Activated B cell treated with CpG ODN at 0.5 μM for 24 hours (primary cell): Measurements from ENCODE around the gene FAM168A. TPM values are rescaled to one million over a fixed set of nuclear protein-coding genes. Genes with fewer than 3 reads are reported as not detected.

Source experiments
- ATAC-seq: fragments of 200-7000 bp; cut with Tn5 transposase; one replicate; pipeline ENCODE4 v1.10.0; 2021; ENCODE audit warnings: low read depth, mild to moderate bottlenecking, moderate library complexity
- CTCF ChIA-PET: fragments of 350-600 bp; sonication (Branson Sonifier 250); formaldehyde crosslinking; loops from one replicate; lab custom pipeline; 2021; ENCODE audit warnings: antibody characterized with exemption; lab: Charles Lee
- POLR2A ChIA-PET: fragments of 350-600 bp; sonication (Branson Sonifier 250); formaldehyde crosslinking; loops from one replicate; lab custom pipeline; 2021; ENCODE audit warnings: antibody characterized with exemption; lab: Charles Lee
- DNase-seq: peaks from one replicate; pipeline ENCODE4 v3.0.0; 2022
- H3K27ac Mint-ChIP-seq: one replicate; pipeline ENCODE4 v1.8.0; 2020; ENCODE audit warnings: mixed read lengths
- H3K27me3 Mint-ChIP-seq: one replicate; pipeline ENCODE4 v1.8.0; 2021; ENCODE audit warnings: mixed read lengths
- H3K36me3 Mint-ChIP-seq: one replicate; pipeline ENCODE4 v1.8.0; 2021; ENCODE audit warnings: low read depth, mixed read lengths
- H3K4me1 Mint-ChIP-seq: one replicate; pipeline ENCODE4 v1.8.0; 2021; ENCODE audit warnings: mixed read lengths
- H3K4me3 Mint-ChIP-seq: one replicate; pipeline ENCODE4 v1.8.0; 2020; ENCODE audit warnings: mild to moderate bottlenecking, mixed read lengths
- H3K9me3 Mint-ChIP-seq: one replicate; pipeline ENCODE4 v1.8.0; 2020; ENCODE audit warnings: mixed read lengths
- intact Hi-C: fragments of 100-400 bp; cut with micrococcal nuclease; formaldehyde crosslinking; loops from one replicate; pipeline ENCODE4 v1.15.1; 2024
- total RNA-seq: library from RNA; stranded (reverse); gene quantifications from 2 replicates; pipeline ENCODE4 v1.2.3, GENCODE V29; 2022
- TF ChIP-seq, protein P1 (sequence below): fragments of 200-600 bp; IDR thresholded peaks from one replicate; pipeline ENCODE4 v1.8.0; 2022; ENCODE audit warnings: antibody characterized with exemption, mild to moderate bottlenecking

The FAM168A gene
- total RNA-seq, 1 donor from 2014 or later = 16.5 TPM

DNA sequence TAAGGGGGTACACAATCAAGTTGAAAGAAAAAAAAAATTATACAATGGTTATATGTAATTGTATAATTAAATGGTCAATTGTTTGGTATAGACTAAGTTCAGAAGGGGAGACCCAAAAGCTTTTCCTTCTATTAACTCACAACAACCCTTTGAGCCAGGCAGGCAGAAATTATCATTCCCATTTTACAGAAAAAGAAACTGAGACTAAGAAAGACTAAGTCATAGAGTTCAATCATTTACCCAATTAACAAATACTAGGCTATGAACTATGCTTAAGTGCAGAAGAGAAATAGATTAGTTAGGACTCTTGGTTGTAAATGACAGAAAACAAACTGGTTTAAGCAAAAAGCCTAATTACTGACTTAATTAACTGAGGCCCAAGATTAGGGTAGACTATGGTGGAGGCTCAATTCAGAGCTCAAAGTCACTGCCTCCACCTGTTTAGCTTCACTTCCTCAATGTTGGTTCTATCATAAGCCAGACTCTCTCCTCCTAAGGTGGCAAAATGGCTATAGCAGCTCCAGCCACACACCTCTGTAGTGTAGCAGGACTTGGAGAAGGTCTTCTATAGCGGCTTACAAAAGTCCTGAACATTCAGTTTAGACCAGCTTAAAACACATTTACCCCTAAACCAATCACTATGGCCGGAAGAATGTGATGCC lies 34.2 kb downstream of the FAM168A start:
- ChIA-PET POLR2A (no interaction called here), CTCF (no interaction called here)
- Mint-ChIP-seq H3K9me3 (no peaks in the 10 kb centered on the region), H3K27me3 (no peaks in the 10 kb centered on the region), H3K27ac (no peak overlapping the region), H3K4me3 (no peak overlapping the region), H3K36me3 (peaks cover 6% of the 10 kb centered on the region), H3K4me1 (no peaks in the 10 kb centered on the region)
- TF ChIP-seq, protein P1, sequence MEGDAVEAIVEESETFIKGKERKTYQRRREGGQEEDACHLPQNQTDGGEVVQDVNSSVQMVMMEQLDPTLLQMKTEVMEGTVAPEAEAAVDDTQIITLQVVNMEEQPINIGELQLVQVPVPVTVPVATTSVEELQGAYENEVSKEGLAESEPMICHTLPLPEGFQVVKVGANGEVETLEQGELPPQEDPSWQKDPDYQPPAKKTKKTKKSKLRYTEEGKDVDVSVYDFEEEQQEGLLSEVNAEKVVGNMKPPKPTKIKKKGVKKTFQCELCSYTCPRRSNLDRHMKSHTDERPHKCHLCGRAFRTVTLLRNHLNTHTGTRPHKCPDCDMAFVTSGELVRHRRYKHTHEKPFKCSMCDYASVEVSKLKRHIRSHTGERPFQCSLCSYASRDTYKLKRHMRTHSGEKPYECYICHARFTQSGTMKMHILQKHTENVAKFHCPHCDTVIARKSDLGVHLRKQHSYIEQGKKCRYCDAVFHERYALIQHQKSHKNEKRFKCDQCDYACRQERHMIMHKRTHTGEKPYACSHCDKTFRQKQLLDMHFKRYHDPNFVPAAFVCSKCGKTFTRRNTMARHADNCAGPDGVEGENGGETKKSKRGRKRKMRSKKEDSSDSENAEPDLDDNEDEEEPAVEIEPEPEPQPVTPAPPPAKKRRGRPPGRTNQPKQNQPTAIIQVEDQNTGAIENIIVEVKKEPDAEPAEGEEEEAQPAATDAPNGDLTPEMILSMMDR = no peak
- DNase-seq (no peak), ATAC-seq (no peak)
- intact Hi-C loops = no loop called here

DNA sequence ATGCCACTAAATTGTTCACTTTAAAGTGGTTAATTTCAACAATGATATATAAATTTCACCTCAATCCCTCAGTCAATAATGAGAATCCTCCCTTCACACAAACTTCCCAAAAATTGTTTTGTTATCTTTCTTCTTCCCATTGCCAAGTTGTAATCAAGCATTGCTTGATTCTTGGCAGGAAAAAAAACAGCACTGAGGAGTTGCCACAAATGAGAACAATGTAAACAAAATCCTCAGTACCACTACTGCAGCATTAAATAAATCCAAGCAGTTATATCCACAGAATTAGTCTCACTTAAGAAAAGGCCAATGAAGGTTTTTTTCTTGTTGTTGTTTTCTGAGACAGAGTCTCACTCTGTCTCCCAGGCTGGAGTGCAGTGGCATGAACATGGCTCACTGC lies 38.2 kb downstream of the FAM168A start:
- H3K9me3 Mint-ChIP-seq = no peaks in the 10 kb centered on the region

DNA sequence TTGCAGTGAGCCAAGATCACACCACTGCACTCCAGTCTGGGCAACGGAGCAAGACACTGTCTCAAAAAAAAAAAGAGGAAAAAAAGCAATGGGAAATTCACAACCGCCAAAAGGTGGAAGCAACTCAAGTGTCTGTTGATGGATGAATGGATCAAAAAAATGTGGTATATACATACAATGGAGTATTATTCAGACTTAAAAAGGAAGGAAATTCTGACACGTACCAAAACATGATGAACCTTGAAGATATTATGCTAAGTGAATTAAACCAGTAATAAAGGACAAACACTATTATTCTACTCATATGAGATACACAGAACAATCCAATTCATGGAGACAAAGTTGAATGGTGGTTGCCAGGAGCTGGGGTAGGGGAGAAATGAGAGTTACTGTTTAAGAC lies 40.9 kb downstream of the FAM168A start:
- ATAC-seq (no peak), DNase-seq (no peak)
- Mint-ChIP-seq H3K27me3 (no peaks in the 10 kb centered on the region), H3K4me1 (peaks cover 2% of the 10 kb centered on the region), H3K4me3 (no peak overlapping the region), H3K36me3 (no peaks in the 10 kb centered on the region), H3K27ac (no peak overlapping the region), H3K9me3 (no peaks in the 10 kb centered on the region)
- ChIA-PET CTCF (no interaction called here), POLR2A (no interaction called here)
- intact Hi-C loops = no loop called here
- TF ChIP-seq, protein P1 = no peak

More for the DNA sequence above, 38.2 kb downstream of the FAM168A start:
- POLR2A ChIA-PET = no interaction called here
- CTCF ChIA-PET = no interaction called here
- Mint-ChIP-seq H3K27me3 (no peaks in the 10 kb centered on the region), H3K27ac (no peak overlapping the region), H3K4me3 (no peak overlapping the region), H3K36me3 (no peaks in the 10 kb centered on the region), H3K4me1 (peaks cover 2% of the 10 kb centered on the region)
- TF ChIP-seq, protein P1 = no peak
- ATAC-seq (no peak), DNase-seq (no peak)
- intact Hi-C loops = no loop called here

DNA sequence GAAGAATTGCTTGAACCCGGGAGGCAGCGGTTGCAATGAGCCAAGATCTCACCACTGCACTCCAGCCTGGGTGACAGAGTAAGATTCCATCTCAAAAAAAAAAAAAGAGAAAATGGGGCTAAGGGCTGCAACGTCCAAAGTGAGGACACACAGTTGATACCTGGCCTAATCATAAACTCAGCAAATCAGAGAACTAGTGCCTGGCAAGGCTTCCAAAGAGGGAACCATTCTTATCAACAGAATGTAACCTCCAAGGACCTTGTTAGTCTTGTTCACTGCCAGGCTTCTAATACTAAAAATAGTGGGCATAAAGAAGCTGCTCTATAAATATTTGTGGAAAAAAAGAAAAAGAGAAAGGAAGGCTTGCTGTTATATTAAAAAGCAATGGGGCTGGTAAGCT lies 42.3 kb downstream of the FAM168A start:
- CTCF ChIA-PET = no interaction called here
- DNase-seq (no peak), ATAC-seq (no peak)
- no peaks in the 10 kb centered on the region for H3K27me3 Mint-ChIP-seq
- H3K4me3 Mint-ChIP-seq = no peak overlapping the region
- POLR2A ChIA-PET = no interaction called here
- peaks cover 8% of the 10 kb centered on the region for H3K4me1 Mint-ChIP-seq
- intact Hi-C loops = no loop called here
- TF ChIP-seq, protein P1 = no peak
- no peaks in the 10 kb centered on the region for H3K36me3 Mint-ChIP-seq
- no peaks in the 10 kb centered on the region for H3K9me3 Mint-ChIP-seq
- no peak overlapping the region for H3K27ac Mint-ChIP-seq

DNA sequence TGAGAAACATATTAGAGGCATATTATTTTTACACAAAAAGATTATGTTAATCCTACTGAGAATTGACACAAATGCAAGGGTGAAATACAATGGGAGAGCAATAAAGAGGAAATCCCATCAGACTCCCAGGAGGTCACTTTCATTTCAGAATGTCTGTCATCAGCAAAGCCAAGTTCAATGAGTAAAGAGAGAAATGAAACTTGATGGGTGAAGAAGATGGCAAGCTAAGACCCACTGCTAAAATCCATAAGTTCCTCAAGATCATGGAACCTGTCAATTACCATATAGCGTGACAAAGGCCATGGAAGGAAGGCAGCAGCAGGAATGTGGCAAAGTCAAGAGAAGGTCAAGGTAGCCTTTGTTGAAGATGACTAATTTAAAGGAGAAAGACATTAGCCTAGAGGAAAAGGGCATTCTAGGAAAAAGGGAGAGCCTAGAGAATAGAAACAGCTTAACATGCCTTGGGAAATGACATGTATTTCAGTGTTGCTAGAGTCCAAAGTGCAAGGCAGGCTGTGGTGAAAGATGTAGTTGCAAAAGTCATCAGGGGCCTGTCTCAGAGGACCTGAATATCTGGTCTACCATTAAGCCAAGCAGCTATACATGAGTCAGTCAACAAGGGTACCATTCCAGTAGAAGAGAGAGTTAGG lies 43.1 kb downstream of the FAM168A start:
- no peak overlapping the region for H3K4me3 Mint-ChIP-seq
- intact Hi-C loops = no loop called here
- TF ChIP-seq, protein P1 = no peak
- POLR2A ChIA-PET = no interaction called here
- CTCF ChIA-PET = no interaction called here
- H3K4me1 Mint-ChIP-seq = peaks cover 8% of the 10 kb centered on the region
- H3K27me3 Mint-ChIP-seq = no peaks in the 10 kb centered on the region
- H3K9me3 Mint-ChIP-seq = no peaks in the 10 kb centered on the region
- DNase-seq = no peak
- no peak overlapping the region for H3K27ac Mint-ChIP-seq
- no peak for ATAC-seq
- H3K36me3 Mint-ChIP-seq = no peaks in the 10 kb centered on the region
